Neural cell (in vitro differentiated cells): ENCODE results near the gene USP37. TPM values are rescaled to one million over a fixed set of nuclear protein-coding genes. Genes with fewer than 3 reads are reported as not detected.

ENCODE experiments used
- H2AFZ ChIP-seq: fragments of 200-600, 300-800 bp; sonication (generic), shearing (Covaris generic); 2 replicates; pipeline ENCODE4 v1.6.0; 2014; ENCODE audit warnings: low read depth, mild to moderate bottlenecking, antibody characterized with exemption, low read length, moderate library complexity
- H3F3A ChIP-seq: fragments of 200-600 bp; shearing (Covaris generic); 2 replicates; pipeline ENCODE4 v1.6.1; 2016; ENCODE audit warnings: mild to moderate bottlenecking, moderate library complexity, mixed read lengths, antibody characterized with exemption, low read length; ENCODE audit not compliant: insufficient read depth, poor library complexity, severe bottlenecking
- H3K27ac ChIP-seq: fragments of 200-600, 300-800 bp; sonication (generic), shearing (Covaris generic); 2 replicates; pipeline ENCODE4 v1.5.1; 2014; ENCODE audit warnings: mild to moderate bottlenecking, low read length, moderate library complexity
- H3K27me3 ChIP-seq: fragments of 300-800, 200-600 bp; sonication (generic), shearing (Covaris generic); 2 replicates; pipeline ENCODE4 v1.6.0; 2014; ENCODE audit warnings: mild to moderate bottlenecking, low read depth, low read length, moderate library complexity; ENCODE audit not compliant: insufficient read depth
- H3K36me3 ChIP-seq: fragments of 300-800, 200-600 bp; sonication (generic), shearing (Covaris generic); 2 replicates; pipeline ENCODE4 v1.5.1; 2014; ENCODE audit warnings: mild to moderate bottlenecking, antibody characterized with exemption, low read length, moderate library complexity; ENCODE audit not compliant: insufficient read depth
- H3K4me2 ChIP-seq: fragments of 300-800, 200-600 bp; sonication (generic), shearing (Covaris generic); 2 replicates; pipeline ENCODE4 v1.6.0; 2014; ENCODE audit warnings: mild to moderate bottlenecking, low read length
- H3K4me3 ChIP-seq: fragments of 300-800, 200-600 bp; sonication (generic), shearing (Covaris generic); 2 replicates; pipeline ENCODE4 v1.5.1; 2014; ENCODE audit warnings: mild to moderate bottlenecking, low read length, moderate library complexity
- H3K79me2 ChIP-seq: fragments of 200-600 bp; shearing (Covaris generic); replicated peaks from 2 replicates; pipeline ENCODE4 v1.6.0; 2014; ENCODE audit warnings: mild to moderate bottlenecking, low read length, moderate library complexity; ENCODE audit not compliant: insufficient read depth
- H3K9ac ChIP-seq: fragments of 300-800, 200-600 bp; sonication (generic), shearing (Covaris generic); 2 replicates; pipeline ENCODE4 v1.6.1; 2016; ENCODE audit warnings: mild to moderate bottlenecking, low read length, mixed read lengths
- H3K9me2 ChIP-seq: fragments of 200-600 bp; shearing (Covaris generic); 2 replicates; pipeline ENCODE4 v1.6.1; 2016; ENCODE audit warnings: mild to moderate bottlenecking, low read length, mixed read lengths; ENCODE audit not compliant: insufficient read depth
- H3K9me3 ChIP-seq: fragments of 200-600, 300-800 bp; sonication (generic), shearing (Covaris generic); 2 replicates; pipeline ENCODE4 v1.6.1; 2016; ENCODE audit warnings: mild to moderate bottlenecking, mixed run types, low read length, moderate library complexity, mixed read lengths
- H4K20me1 ChIP-seq: fragments of 200-600 bp; shearing (Covaris generic); 2 replicates; pipeline ENCODE4 v1.6.1; 2016; ENCODE audit warnings: mild to moderate bottlenecking, mixed run types; ENCODE audit not compliant: insufficient read depth
- EP300 ChIP-seq: fragments of 450-650 bp; conservative IDR thresholded peaks from 2 replicates; pipeline ENCODE4 v1.6.1; 2014; ENCODE audit warnings: antibody characterized with exemption, mild to moderate bottlenecking, moderate library complexity; ENCODE audit not compliant: poor library complexity, severe bottlenecking
- EZH2 ChIP-seq: fragments of 200-600, 300-800 bp; shearing (Covaris generic), sonication (generic); IDR thresholded peaks from 2 replicates; pipeline ENCODE4 v1.6.1; 2014; ENCODE audit warnings: antibody characterized with exemption, low read length, borderline replicate concordance, mild to moderate bottlenecking; ENCODE audit not compliant: insufficient read depth, poor library complexity, severe bottlenecking
- MXI1 ChIP-seq: fragments of 450-650 bp; conservative IDR thresholded peaks from 2 replicates; pipeline ENCODE4 v1.6.1; 2014; ENCODE audit warnings: antibody characterized with exemption, mild to moderate bottlenecking; ENCODE audit not compliant: poor library complexity, severe bottlenecking
- POLR2AphosphoS5 ChIP-seq: IDR thresholded peaks from 2 replicates; pipeline ENCODE4 v1.6.1; 2012
- RAD21 ChIP-seq: fragments of 450-650 bp; conservative IDR thresholded peaks from 2 replicates; pipeline ENCODE4 v1.6.1; 2014; ENCODE audit warnings: antibody characterized with exemption, mild to moderate bottlenecking, moderate library complexity
- REST ChIP-seq: IDR thresholded peaks from 2 replicates; pipeline ENCODE4 v1.6.1; 2012; ENCODE audit warnings: borderline replicate concordance
- SMC3 ChIP-seq: fragments of 450-650 bp; conservative IDR thresholded peaks from 2 replicates; pipeline ENCODE4 v1.6.1; 2014; ENCODE audit warnings: antibody characterized with exemption, mild to moderate bottlenecking, moderate library complexity; ENCODE audit not compliant: poor library complexity
- TAF1 ChIP-seq: IDR thresholded peaks from 2 replicates; pipeline ENCODE4 v1.6.1; 2012; ENCODE audit warnings: low read depth
- polyA plus RNA-seq: library from polyadenylated mRNA; depleted of rRNA; stranded (reverse); fragments of >200 nt; gene quantifications from 2 replicates; pipeline ENCODE4 v1.2.3, GENCODE V29; 2014
- TF ChIP-seq, protein P1 (sequence below): fragments of 450-650 bp; IDR thresholded peaks from 2 replicates; pipeline ENCODE4 v1.5.1; 2014; ENCODE audit warnings: antibody characterized with exemption, mild to moderate bottlenecking, moderate library complexity; ENCODE audit not compliant: poor library complexity, severe bottlenecking

Gene USP37
- polyA plus RNA-seq, 1 donor from 2014 or later = 16.5 TPM

- no peak overlapping the region for H3K4me3 ChIP-seq
- H3K4me2 ChIP-seq = no peak overlapping the region
- no peaks in the 10 kb centered on the region for H3F3A ChIP-seq
- H3K9me2 ChIP-seq = no peaks in the 10 kb centered on the region
- H2AFZ ChIP-seq = no peak overlapping the region
- no peak overlapping the region for H3K9ac ChIP-seq
- no peaks in the 10 kb centered on the region for H3K27me3 ChIP-seq
- H3K36me3 ChIP-seq = no peaks in the 10 kb centered on the region
- no peaks in the 10 kb centered on the region for H4K20me1 ChIP-seq
- TF ChIP-seq, protein P1, sequence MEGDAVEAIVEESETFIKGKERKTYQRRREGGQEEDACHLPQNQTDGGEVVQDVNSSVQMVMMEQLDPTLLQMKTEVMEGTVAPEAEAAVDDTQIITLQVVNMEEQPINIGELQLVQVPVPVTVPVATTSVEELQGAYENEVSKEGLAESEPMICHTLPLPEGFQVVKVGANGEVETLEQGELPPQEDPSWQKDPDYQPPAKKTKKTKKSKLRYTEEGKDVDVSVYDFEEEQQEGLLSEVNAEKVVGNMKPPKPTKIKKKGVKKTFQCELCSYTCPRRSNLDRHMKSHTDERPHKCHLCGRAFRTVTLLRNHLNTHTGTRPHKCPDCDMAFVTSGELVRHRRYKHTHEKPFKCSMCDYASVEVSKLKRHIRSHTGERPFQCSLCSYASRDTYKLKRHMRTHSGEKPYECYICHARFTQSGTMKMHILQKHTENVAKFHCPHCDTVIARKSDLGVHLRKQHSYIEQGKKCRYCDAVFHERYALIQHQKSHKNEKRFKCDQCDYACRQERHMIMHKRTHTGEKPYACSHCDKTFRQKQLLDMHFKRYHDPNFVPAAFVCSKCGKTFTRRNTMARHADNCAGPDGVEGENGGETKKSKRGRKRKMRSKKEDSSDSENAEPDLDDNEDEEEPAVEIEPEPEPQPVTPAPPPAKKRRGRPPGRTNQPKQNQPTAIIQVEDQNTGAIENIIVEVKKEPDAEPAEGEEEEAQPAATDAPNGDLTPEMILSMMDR = no peak
- TF ChIP-seq TAF1 = no peak
- TF ChIP-seq SMC3 = no peak
- TF ChIP-seq MXI1 = no peak
- no peak for TF ChIP-seq RAD21
- no peak for TF ChIP-seq EZH2
- TF ChIP-seq POLR2AphosphoS5 = no peak
- no peak for TF ChIP-seq REST
- TF ChIP-seq EP300 = no peak
- no peaks in the 10 kb centered on the region for H3K9me3 ChIP-seq
- H3K27ac ChIP-seq = no peak overlapping the region
- H3K79me2 ChIP-seq = no peaks in the 10 kb centered on the region
Measured at GRCh38 chr2:218423584-218423983, 144.6 kb downstream of the USP37 start.

- Histone ChIP-seq H3K27me3 (no peaks in the 10 kb centered on the region), H3K4me2 (no peak overlapping the region), H2AFZ (no peak overlapping the region), H3K27ac (no peak overlapping the region), H3K9me2 (no peaks in the 10 kb centered on the region), H3K4me3 (no peak overlapping the region), H3K79me2 (no peaks in the 10 kb centered on the region), H3F3A (no peaks in the 10 kb centered on the region), H3K9ac (no peak overlapping the region), H4K20me1 (no peaks in the 10 kb centered on the region), H3K9me3 (no peaks in the 10 kb centered on the region), H3K36me3 (no peaks in the 10 kb centered on the region)
- TF ChIP-seq MXI1 = no peak
- no peak for TF ChIP-seq REST
- TF ChIP-seq POLR2AphosphoS5 = no peak
- no peak for TF ChIP-seq EP300
- TF ChIP-seq RAD21 = no peak
- no peak for TF ChIP-seq SMC3
- TF ChIP-seq, protein P1 = no peak
- no peak for TF ChIP-seq EZH2
- TF ChIP-seq TAF1 = no peak
Measured at GRCh38 chr2:218422403-218423086, 145.6 kb downstream of the USP37 start.
